SK-N-MC (cell line): Measurements from ENCODE around the gene HES4.
A peak's percentile ranks its signal among the peaks of the same experiment; 100 is the strongest.

Experiments
- DNase-seq: peaks from one replicate; pipeline ENCODE4 v3.0.0-alpha.2; 2011; ENCODE audit warnings: low read depth, low spot score
- H3K27ac ChIP-seq: fragments of 200-600 bp; sonication (generic); 2 replicates; pipeline ENCODE4 v1.5.1; 2016; ENCODE audit warnings: mixed run types
- H3K36me3 ChIP-seq: fragments of 200-600 bp; sonication (generic); 2 replicates; pipeline ENCODE4 v1.6.1; 2017; ENCODE audit warnings: antibody characterized with exemption, low read length, mixed read lengths; ENCODE audit not compliant: insufficient read depth
- H3K4me3 ChIP-seq: fragments of 200-600 bp; sonication (generic); 2 replicates; pipeline ENCODE4 v1.5.1; 2016
- H3K9ac ChIP-seq: fragments of 200-600 bp; sonication (generic); 2 replicates; pipeline ENCODE4 v1.8.0; 2017; ENCODE audit warnings: mixed run types, mixed read lengths; ENCODE audit not compliant: insufficient read length
- H3K9me3 ChIP-seq: fragments of 200-600 bp; sonication (generic); 2 replicates; pipeline ENCODE4 v1.6.1; 2017; ENCODE audit warnings: low read depth, mild to moderate bottlenecking, antibody characterized with exemption, low read length, moderate library complexity, mixed read lengths
- EZH2 ChIP-seq: fragments of 200-600 bp; sonication (generic); IDR thresholded peaks from one replicate; pipeline ENCODE4 v1.6.1; 2017; ENCODE audit warnings: antibody characterized with exemption
- FOXP2 ChIP-seq: optimal IDR thresholded peaks from 2 replicates; pipeline ENCODE3; 2011; ENCODE audit warnings: mild to moderate bottlenecking, moderate library complexity; ENCODE audit not compliant: insufficient read depth; ENCODE audit errors: extremely low read length, control extremely low read depth
- POLR2AphosphoS5 ChIP-seq: IDR thresholded peaks from 2 replicates; pipeline ENCODE4 v1.6.1; 2012; ENCODE audit warnings: mild to moderate bottlenecking, low read depth, low read length, borderline replicate concordance

HES4 gene

DNA sequence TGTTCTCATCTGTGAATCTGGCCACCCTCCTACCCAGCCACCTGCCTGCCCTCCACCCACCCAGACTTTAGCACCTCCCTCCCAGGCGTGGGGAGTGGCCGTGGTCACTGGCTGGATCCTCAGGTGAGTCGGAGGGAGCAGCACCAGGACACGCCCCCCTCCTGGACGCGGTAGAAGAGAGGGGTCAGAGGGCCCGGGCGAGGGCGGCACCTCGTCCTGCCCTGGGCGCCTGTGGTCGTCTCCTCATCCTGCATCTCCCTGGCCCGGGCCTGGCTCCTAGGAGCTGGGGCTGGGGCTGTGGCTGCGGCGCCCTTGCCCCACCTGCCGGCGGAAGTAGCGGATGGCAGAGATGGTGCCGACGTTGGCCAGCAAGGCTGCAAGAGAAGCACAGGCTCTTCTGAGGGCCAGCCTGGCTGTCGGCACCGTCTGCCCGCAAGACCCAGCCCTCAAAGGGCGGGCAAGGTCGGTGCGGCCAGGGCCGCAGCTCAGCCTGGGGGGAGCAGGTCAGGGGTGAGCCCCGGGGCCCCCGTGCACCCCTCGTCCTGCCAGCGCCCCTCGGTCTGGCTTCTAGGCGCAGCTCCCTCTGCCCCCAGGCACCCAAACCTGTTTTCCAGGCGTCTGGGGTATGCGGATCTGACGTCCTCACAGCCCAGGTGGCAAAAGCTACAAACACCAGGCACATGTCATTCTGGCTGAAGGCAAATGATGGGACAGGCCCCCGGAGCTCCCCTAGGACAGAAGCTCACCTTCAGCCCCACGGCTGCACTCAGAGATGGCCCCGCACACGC, 23.8 kb downstream of the HES4 start:
- H3K9ac ChIP-seq: no peak overlapping the region
- H3K27ac ChIP-seq: no peak overlapping the region

DNA sequence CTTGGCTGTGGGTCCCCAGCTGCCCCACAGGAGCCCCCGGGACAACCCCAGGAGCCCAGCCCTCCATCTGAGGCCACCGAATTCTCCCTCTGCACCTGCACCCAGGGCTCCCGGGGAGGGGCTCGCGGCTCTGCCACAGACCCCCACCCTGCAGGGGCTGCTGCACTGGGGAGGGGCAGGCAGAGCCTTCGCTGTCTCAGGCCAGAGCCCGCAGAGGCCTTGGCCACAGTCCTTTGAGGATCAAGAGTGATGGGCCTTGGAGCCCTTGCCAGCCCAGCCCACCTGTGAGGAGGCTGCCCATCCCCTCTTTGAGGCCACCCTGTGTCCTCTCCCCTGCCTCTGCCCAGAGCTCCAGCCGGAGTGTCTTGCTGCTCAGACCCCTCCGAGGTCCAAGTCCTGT, 24.5 kb downstream of the HES4 start:
- Histone ChIP-seq H3K9me3 (no peaks in the 10 kb centered on the region), H3K27ac (no peak overlapping the region), H3K4me3 (peak overlapping the region; percentile 83), H3K9ac (no peak overlapping the region), H3K36me3 (no peaks in the 10 kb centered on the region)
- DNase-seq: no peak
- no peak for TF ChIP-seq FOXP2
- no peak for TF ChIP-seq POLR2AphosphoS5
- no peak for TF ChIP-seq EZH2

More for the DNA sequence above, 23.8 kb downstream of the HES4 start:
- no peaks in the 10 kb centered on the region for H3K36me3 ChIP-seq
- TF ChIP-seq FOXP2 (no peak), EZH2 (no peak), POLR2AphosphoS5 (no peak)
- DNase-seq: no peak
- H3K9me3 ChIP-seq: no peaks in the 10 kb centered on the region
- peak overlapping the region; percentile 83 for H3K4me3 ChIP-seq

DNA sequence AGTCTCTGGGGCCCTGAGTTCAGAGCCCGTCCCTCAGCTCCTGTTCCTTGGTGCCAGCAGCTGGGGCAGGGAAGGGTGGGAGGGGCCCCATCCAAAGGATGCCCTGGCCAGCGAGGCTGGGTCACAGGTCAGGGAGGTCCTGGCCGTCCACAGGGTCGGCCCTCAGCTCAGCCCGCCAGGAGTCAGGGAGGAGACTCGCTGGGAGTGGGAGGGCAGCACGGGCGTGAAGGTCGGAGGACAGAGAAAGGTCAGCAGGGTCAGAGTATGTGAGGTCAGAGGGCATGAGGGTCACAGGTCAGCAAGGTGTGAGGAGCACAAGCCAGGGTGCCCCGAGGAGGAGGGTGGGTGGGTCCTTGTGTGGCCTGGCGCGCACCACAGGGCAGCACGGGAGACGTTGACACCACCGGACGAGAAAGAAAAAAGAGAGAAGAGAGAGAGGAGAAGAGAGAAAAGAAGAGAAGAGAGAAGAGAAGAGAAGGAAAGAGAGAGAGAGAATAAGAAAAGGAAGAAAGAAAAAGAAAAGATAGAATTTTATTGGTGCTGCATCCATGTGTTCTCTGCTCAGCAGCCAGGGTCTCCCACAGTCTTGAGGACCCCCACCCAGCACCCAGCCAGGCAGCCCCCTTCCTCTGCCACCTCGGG, 25.1 kb downstream of the HES4 start:
- no peak overlapping the region for H3K4me3 ChIP-seq
- H3K9ac ChIP-seq: no peak overlapping the region
- no peak for DNase-seq
- TF ChIP-seq FOXP2 (no peak), EZH2 (no peak)
- no peaks in the 10 kb centered on the region for H3K36me3 ChIP-seq
- H3K27ac ChIP-seq: no peak overlapping the region
- H3K9me3 ChIP-seq: no peaks in the 10 kb centered on the region

DNA sequence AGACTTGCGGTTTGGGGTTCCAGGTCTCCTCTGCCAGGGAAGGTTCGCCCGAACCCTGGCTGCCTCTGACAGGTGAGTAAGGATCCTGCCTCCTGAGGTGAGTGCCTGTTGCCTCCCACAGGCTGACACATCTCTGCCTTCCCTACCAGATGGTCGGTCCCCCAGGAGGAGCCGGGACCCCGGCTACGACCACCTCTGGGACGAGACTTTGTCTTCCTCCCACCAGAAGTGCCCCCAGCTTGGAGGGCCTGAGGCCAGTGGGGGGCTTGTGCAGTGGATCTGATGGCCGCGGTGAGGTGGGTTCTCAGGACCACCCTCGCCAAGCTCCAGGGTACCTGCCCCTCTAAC, 25.6 kb downstream of the HES4 start:
- TF ChIP-seq EZH2 (no peak), POLR2AphosphoS5 (no peak)
- Histone ChIP-seq H3K36me3 (no peaks in the 10 kb centered on the region), H3K9me3 (no peaks in the 10 kb centered on the region), H3K27ac (no peak overlapping the region), H3K9ac (no peak overlapping the region), H3K4me3 (no peak overlapping the region)
- no peak for DNase-seq

DNA sequence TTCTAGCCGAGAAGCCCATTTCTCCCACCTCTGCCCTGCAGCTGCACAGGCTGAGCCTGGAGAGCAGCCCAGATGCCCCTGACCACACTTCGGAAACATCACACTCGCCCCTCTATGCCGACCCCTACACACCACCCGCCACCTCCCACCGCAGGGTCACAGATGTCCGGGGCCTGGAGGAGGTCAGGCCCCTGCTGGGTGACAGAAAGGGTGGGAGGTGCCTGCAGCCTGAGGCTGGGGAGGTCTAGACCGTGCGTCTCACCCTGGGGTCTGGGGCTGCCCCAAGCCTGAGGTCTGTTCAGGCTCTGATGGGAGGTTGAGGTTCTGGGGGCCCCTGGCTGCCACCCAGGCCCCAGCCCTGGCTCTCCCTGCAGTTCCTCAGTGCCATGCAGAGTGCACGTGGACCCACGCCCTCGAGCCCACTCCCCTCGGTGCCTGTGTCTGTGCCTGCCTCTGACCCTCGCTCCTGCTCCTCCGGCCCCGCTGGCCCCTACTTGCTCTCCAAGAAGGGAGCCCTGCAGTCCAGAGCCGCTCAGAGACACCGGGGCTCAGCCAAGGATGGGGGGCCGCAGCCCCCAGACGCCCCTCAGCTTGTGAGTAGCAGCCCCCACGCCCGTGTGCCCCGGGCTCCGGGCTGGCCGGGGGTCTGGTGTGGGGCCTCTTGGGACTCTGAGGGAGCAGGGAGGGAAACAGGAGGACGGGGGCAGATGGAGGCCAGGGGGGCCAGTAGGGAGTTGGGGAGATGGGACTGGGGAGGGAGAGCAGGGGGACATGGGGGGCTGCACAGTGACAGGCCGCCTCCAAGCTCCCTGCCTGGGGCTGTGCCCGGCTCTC, 26.2 kb downstream of the HES4 start:
- Histone ChIP-seq H3K4me3 (no peak overlapping the region), H3K36me3 (no peaks in the 10 kb centered on the region), H3K9me3 (no peaks in the 10 kb centered on the region), H3K27ac (no peak overlapping the region), H3K9ac (no peak overlapping the region)
- no peak for TF ChIP-seq FOXP2
- TF ChIP-seq EZH2: no peak
- DNase-seq: no peak

DNA sequence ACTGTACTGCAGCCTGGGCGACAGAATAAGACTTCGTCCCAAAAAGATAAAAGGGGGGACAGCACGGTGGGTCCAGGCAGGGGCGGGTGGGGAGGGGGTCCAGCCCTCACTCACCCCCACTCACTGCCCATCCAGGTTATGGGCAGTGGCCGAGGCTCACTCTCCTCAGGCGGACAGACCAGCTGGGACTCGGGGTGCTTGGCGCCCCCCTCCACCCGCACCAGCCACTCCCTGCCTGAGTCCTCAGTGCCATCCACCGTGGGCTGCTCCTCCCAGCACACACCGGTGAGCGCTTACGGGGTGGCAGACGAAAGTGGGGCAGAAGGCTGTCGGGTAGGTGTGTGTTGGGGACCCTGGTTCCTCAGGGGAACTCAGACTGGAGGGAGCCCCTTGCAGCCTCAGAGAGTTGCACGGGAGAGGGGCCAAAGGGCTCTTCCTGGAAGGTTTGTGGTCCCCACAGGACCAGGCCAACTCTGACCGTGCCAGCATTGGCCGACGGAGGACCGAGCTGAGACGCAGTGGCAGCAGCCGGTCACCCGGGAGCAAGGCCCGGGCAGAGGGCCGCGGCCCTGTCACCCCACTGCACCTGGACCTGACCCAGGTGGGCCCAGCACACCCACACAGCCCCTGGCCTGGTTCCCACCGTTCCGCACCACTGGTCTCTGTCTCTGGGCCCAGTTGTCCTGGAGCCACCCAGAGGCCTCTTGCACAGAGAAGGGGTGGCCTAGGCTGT, 27.0 kb downstream of the HES4 start:
- TF ChIP-seq EZH2: no peak
- Histone ChIP-seq H3K36me3 (no peaks in the 10 kb centered on the region), H3K9ac (no peak overlapping the region), H3K9me3 (no peaks in the 10 kb centered on the region), H3K4me3 (no peak overlapping the region), H3K27ac (no peak overlapping the region)
- no peak for DNase-seq

DNA sequence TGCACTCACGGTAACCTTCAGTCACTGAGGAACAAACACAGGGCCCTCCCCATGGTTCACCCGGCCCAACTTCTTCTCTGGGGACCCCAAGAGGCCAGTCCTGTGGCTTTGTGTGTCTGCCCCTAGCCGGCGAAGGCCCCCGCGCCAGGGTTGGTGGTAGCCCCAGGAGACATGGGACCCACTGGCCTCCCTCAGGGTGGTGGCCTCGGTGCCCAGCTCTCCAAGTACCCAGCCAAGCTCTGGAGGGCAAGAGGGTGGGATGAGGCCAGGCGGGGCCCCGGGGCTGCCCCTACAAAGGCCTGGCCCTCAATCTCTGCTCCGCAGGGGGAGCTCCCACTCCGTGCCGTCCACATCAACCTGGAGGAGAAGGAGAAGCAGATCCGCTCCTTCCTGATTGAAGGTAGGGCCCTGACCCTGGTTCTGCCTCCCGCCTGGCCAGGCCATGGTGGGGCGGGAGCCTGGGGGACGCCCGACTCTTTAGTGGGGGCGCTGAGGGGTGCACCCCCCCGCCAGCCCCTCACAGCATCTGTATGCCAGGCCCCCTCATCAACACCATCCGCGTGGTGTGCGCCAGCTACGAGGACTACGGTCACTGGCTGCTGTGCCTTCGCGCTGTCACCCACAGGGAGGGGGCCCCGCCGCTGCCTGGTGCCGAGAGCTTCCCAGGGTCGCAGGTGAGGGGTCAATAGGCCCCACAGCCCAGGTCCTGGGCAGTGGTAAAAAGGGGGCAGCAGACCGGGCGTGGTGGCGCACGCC, 28.0 kb downstream of the HES4 start:
- no peak for DNase-seq
- TF ChIP-seq FOXP2: no peak
- TF ChIP-seq POLR2AphosphoS5: no peak
- TF ChIP-seq EZH2: no peak
- H3K9me3 ChIP-seq: no peaks in the 10 kb centered on the region

More for the DNA sequence above, 28.0 kb downstream of the HES4 start:
- Histone ChIP-seq H3K27ac (no peak overlapping the region), H3K4me3 (no peak overlapping the region), H3K9ac (no peak overlapping the region), H3K36me3 (no peaks in the 10 kb centered on the region)
